Measurements from ENCODE around the gene KCNC2.
A peak's percentile ranks its signal among the peaks of the same experiment; 100 is the strongest.

KCNC2 gene

DNA sequence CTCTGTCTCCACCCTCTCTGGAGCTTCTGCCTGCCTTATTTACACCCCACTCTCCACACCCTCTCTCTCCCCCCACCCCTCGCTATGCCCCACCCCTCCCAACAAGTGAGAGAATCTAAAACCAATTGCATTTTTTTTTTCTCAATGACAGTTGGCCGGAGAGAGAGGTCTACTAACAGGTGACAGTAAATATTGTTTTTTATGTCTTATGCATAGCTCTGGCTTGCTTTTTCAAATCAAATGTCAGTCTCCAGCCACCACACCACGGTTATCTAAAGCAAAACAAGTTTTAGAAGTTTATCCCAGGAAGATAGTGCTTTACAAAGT is at the start of gene KCNC2:
TSS of gene KCNC2 (minus strand) at position 28 of the 327 bp plus-strand sequence.
- CTCF ChIA-PET: interaction anchor here (0.6 kb wide), 1 partner anchor 8 kb away, joined by 3 read pairs; no protein-coding TSS in a partner anchor
- TF ChIP-seq, protein P1, sequence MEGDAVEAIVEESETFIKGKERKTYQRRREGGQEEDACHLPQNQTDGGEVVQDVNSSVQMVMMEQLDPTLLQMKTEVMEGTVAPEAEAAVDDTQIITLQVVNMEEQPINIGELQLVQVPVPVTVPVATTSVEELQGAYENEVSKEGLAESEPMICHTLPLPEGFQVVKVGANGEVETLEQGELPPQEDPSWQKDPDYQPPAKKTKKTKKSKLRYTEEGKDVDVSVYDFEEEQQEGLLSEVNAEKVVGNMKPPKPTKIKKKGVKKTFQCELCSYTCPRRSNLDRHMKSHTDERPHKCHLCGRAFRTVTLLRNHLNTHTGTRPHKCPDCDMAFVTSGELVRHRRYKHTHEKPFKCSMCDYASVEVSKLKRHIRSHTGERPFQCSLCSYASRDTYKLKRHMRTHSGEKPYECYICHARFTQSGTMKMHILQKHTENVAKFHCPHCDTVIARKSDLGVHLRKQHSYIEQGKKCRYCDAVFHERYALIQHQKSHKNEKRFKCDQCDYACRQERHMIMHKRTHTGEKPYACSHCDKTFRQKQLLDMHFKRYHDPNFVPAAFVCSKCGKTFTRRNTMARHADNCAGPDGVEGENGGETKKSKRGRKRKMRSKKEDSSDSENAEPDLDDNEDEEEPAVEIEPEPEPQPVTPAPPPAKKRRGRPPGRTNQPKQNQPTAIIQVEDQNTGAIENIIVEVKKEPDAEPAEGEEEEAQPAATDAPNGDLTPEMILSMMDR (conservative IDR thresholded peaks at IDR 0.05; ENCODE audit: low read depth): no peak
- POLR2A ChIA-PET (ENCODE audit: low non-redundant PET): no interaction called here

DNA sequence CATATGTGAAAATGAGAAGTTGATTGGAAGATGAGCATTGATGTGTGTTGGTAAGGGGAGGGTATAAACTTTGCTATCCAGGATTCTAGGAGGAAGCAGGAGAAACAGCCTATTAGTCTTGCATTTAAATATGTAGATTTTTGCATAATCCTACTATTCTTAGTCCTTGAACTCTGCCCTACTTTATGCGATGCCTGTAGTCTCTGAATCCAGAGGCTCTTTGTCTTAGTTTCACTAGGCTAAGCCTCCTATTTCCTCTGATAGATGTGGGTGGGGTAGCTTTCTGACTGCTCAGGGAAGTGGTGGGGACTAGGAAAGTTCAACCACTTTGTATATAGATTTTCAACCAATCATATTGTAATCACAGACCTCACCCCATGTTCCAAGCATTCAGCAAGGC is 49.5 kb upstream of the KCNC2 start:
- no peak for DNase-seq (ENCODE audit: low spot score)
- ChIA-PET CTCF (no interaction called here), POLR2A (ENCODE audit: low non-redundant PET) (no interaction called here)
- H3K27ac ChIP-seq: no peak overlapping the region
- TF ChIP-seq, protein P1 (conservative IDR thresholded peaks at IDR 0.05; ENCODE audit: low read depth): no peak

More for the DNA sequence above, at the start of gene KCNC2:
- DNase-seq (ENCODE audit: low spot score): no peak
- no peak within 1 kb of the TSS for H3K27ac ChIP-seq

DNA sequence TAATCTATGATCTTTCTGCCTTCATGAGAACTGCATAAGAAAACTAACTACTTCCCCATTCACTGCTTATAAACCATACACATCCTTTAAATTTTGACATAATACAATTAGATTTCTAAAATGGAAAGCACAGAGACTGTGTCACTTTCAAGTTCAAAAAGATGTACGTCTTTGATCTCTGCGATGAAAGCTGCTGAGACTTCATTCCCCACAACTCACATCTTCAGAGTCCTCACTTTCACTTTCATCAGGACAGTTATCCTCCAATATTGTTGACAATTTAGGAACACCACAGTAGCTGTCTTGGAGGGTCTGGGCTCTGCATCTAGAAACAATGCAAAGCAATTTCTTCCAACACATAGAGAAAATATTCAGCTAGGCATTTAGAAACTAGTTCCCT is 47.9 kb upstream of the KCNC2 start:
- TF ChIP-seq, protein P1 (conservative IDR thresholded peaks at IDR 0.05; ENCODE audit: low read depth): no peak
- H3K27ac ChIP-seq: no peak overlapping the region
- POLR2A ChIA-PET (ENCODE audit: low non-redundant PET): no interaction called here

DNA sequence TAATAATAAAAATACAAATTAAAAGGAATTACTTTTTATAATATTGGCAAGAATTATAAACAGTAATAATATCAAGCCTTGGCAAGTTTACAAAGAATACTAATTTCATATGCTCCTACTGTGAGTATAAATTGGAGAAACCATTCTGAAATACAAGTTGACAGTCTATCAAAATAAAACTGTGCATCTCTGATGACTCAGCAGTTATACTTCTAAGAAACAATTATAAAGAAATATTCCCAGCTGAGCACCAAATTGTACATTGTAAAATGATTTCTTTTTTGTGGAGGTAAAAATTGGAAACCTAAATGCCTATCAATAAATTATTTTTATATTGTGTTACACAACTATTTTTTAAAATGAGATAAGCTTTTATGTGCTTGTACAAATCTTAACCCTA is 35.5 kb upstream of the KCNC2 start:
- ChIA-PET CTCF (no interaction called here), POLR2A (ENCODE audit: low non-redundant PET) (no interaction called here)
- TF ChIP-seq, protein P1 (conservative IDR thresholded peaks at IDR 0.05; ENCODE audit: low read depth): no peak
- no peak for DNase-seq (ENCODE audit: low spot score)
- H3K27ac ChIP-seq: no peak overlapping the region

More for the DNA sequence above, 47.9 kb upstream of the KCNC2 start:
- CTCF ChIA-PET: no interaction called here
- no peak for DNase-seq (ENCODE audit: low spot score)

GRCh38 chr12:75239987-75240386 is 30.3 kb upstream of the KCNC2 start:
- POLR2A ChIA-PET (ENCODE audit: low non-redundant PET): no interaction called here
- TF ChIP-seq, protein P1 (conservative IDR thresholded peaks at IDR 0.05; ENCODE audit: low read depth): no peak

DNA sequence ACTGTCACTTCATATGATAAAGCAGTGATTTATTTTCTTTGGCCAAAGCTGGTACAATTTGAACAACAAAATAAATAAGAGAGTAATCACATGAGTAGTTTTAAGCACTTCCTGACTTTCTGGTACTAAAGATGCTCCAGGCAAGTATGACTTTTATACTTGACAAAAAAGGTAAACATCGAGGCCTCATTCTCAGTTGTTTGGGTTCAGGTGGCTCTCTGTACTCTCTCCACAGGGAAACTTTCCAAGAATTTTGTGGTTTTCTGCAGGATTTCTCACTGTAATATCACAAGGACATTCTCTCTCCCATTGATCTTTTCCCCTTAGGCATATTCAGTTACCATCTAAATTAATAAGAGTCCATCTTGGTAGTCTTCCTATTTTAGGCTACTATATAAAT is 26.6 kb upstream of the KCNC2 start:
- TF ChIP-seq, protein P1 (conservative IDR thresholded peaks at IDR 0.05; ENCODE audit: low read depth): no peak
- DNase-seq (ENCODE audit: low spot score): peak; percentile 12
- H3K27ac ChIP-seq: no peak overlapping the region
- CTCF ChIA-PET: interaction anchor here (0.6 kb wide), 1 partner anchor 159 kb away, joined by 4 read pairs; no protein-coding TSS in a partner anchor
- POLR2A ChIA-PET (ENCODE audit: low non-redundant PET): no interaction called here

More at GRCh38 chr12:75239987-75240386, 30.3 kb upstream of the KCNC2 start:
- CTCF ChIA-PET: interaction anchor here (0.6 to 0.7 kb wide), 2 partner anchors 12 to 1299 kb away, joined by 3 read pairs; no protein-coding TSS in a partner anchor
- no peak overlapping the region for H3K27ac ChIP-seq
- DNase-seq (ENCODE audit: low spot score): no peak

DNA sequence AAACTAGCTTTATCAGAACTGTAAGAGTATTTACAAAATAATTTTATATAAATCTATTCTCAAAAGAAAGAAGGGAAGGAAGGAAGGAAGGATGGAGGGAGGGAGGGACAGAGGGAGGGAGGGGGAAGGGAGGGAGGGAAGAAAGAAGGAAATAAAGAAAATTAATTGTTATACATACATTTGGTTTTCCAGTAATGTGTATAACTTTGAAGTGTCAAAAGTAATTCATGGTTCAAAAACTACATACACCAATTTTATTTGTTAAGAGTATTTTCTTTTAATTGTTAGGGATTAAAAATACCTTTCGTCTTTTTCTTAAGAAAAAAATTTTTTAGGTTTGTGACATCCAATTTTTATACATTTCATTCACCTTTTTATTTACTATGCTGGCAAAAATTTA is 17.5 kb upstream of the KCNC2 start:
- CTCF ChIA-PET: no interaction called here
- no peak for DNase-seq (ENCODE audit: low spot score)
- no peak overlapping the region for H3K27ac ChIP-seq
- POLR2A ChIA-PET (ENCODE audit: low non-redundant PET): no interaction called here
- TF ChIP-seq, protein P1 (conservative IDR thresholded peaks at IDR 0.05; ENCODE audit: low read depth): no peak
